Osteoblast (primary cell): ENCODE data around the gene RHBDF1. TPM values are rescaled to one million over a fixed set of nuclear protein-coding genes. Genes with fewer than 3 reads are reported as not detected.
"Not testable (repeated sequence)": the region's sequence is repeated elsewhere in the genome, so short reads cannot be mapped to it uniquely, and the experiment has no call there.

Experiments used
- DNase-seq: peaks from one replicate; pipeline ENCODE4 v3.0.0; 2011; ENCODE audit warnings: low spot score, mixed read lengths; ENCODE audit not compliant: insufficient read length; ENCODE audit errors: missing footprints
- H2AFZ ChIP-seq: 2 replicates; pipeline ENCODE4 v1.6.0; 2011; ENCODE audit warnings: mild to moderate bottlenecking, low read length
- H3K27ac ChIP-seq: 2 replicates; pipeline ENCODE4 v1.5.1; 2011; ENCODE audit warnings: mild to moderate bottlenecking, low read depth, low read length, moderate library complexity
- H3K27me3 ChIP-seq: 2 replicates; pipeline ENCODE4 v1.6.0; 2012; ENCODE audit warnings: mild to moderate bottlenecking, control low read depth, inconsistent platforms, low read length, moderate library complexity; ENCODE audit not compliant: insufficient read depth
- H3K36me3 ChIP-seq: 2 replicates; pipeline ENCODE4 v1.5.1; 2011; ENCODE audit warnings: mild to moderate bottlenecking, low read length, control low read depth, moderate library complexity; ENCODE audit not compliant: insufficient read depth
- H3K4me1 ChIP-seq: 2 replicates; pipeline ENCODE4 v1.5.1; 2011; ENCODE audit warnings: mild to moderate bottlenecking, low read length, control low read depth, moderate library complexity; ENCODE audit not compliant: insufficient read depth
- H3K4me2 ChIP-seq: 2 replicates; pipeline ENCODE4 v1.6.0; 2011; ENCODE audit warnings: mild to moderate bottlenecking, low read length; ENCODE audit not compliant: insufficient read depth
- H3K4me3 ChIP-seq: fragments of 200-600 bp; sonication (generic); 3 replicates; pipeline ENCODE4 v1.5.1; 2012; ENCODE audit warnings: mild to moderate bottlenecking, low read length, inconsistent platforms; ENCODE audit not compliant: insufficient read depth
- H3K79me2 ChIP-seq: 2 replicates; pipeline ENCODE4 v1.6.0; 2012; ENCODE audit warnings: mild to moderate bottlenecking, low read length, control low read depth, inconsistent platforms; ENCODE audit not compliant: insufficient read depth
- H3K9me3 ChIP-seq: 2 replicates; pipeline ENCODE4 v1.5.1; 2011; ENCODE audit warnings: low read depth, low read length, control low read depth
- H4K20me1 ChIP-seq: 2 replicates; pipeline ENCODE4 v1.6.0; 2012; ENCODE audit warnings: mild to moderate bottlenecking, low read length, control low read depth; ENCODE audit not compliant: insufficient read depth
- CTCF ChIP-seq: IDR thresholded peaks from 2 replicates; pipeline ENCODE4 v1.5.1; 2011; ENCODE audit warnings: mild to moderate bottlenecking, low read depth, low read length, moderate library complexity; ENCODE audit errors: extremely low read depth
- total RNA-seq: library from RNA; depleted of rRNA; stranded (reverse); fragments of >200 nt; gene quantifications from 2 replicates; pipeline ENCODE4 v1.2.3, GENCODE V29; 2012

The RHBDF1 gene
- total RNA-seq, 1 donor, result 32.2 TPM

- Histone ChIP-seq H3K79me2 (peaks cover 19% of the 10 kb centered on the region), H3K9me3 (no peaks in the 10 kb centered on the region), H3K27ac (no peak overlapping the region), H3K4me2 (no peak overlapping the region), H3K4me3 (no peak overlapping the region), H4K20me1 (peaks cover 5% of the 10 kb centered on the region), H3K36me3 (peaks cover 28% of the 10 kb centered on the region), H3K27me3 (no peaks in the 10 kb centered on the region), H3K4me1 (peaks cover 6% of the 10 kb centered on the region), H2AFZ (no peak overlapping the region)
- DNase-seq, result no peak
- no peak for TF ChIP-seq CTCF
Observed at GRCh38 chr16:50769-51591, 21.5 kb downstream of the RHBDF1 start.

GRCh38 chr16:47234-47633 lies 25.2 kb downstream of the RHBDF1 start:
- no peaks in the 10 kb centered on the region for H3K4me1 ChIP-seq
- H3K27me3 ChIP-seq, result no peaks in the 10 kb centered on the region
- H3K27ac ChIP-seq, result no peak overlapping the region
- H3K79me2 ChIP-seq, result peaks cover 12% of the 10 kb centered on the region
- no peak overlapping the region for H3K4me3 ChIP-seq
- H3K4me2 ChIP-seq, result no peak overlapping the region
- H4K20me1 ChIP-seq, result peaks cover 3% of the 10 kb centered on the region
- H2AFZ ChIP-seq, result no peak overlapping the region
- TF ChIP-seq CTCF, result no peak
- H3K36me3 ChIP-seq, result peaks cover 26% of the 10 kb centered on the region
- no peak for DNase-seq
- no peaks in the 10 kb centered on the region for H3K9me3 ChIP-seq

- H3K36me3 ChIP-seq, result peaks cover 26% of the 10 kb centered on the region
- H2AFZ ChIP-seq, H3K4me1 ChIP-seq, H3K79me2 ChIP-seq, H3K27ac ChIP-seq, H3K4me2 ChIP-seq, DNase-seq, H3K4me3 ChIP-seq, H3K27me3 ChIP-seq, H3K9me3 ChIP-seq, H4K20me1 ChIP-seq: not testable (repeated sequence)
Observed at GRCh38 chr16:46510-46909, 25.9 kb downstream of the RHBDF1 start.

DNA sequence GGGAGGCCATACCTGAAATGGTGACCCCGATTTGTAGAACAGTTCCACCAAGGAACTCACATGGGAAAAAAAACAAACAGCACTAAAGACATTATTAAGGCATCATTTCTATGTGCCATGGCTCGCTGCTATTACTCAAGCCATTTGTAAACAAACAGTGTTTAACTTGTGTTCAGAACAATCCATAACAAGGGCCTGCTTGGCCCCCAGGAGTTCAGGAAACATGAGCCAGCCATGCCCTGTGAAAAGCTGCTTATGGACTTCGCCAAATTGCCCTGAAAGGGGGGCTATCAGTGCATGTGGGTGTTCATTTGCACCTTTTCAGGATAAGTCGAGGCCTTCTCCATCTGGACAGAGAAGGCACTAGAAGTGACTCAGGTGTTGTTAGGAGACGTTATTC lies 27.0 kb downstream of the RHBDF1 start:
- Histone ChIP-seq H2AFZ (no peak overlapping the region), H4K20me1 (no peaks in the 10 kb centered on the region), H3K27me3 (no peaks in the 10 kb centered on the region), H3K4me1 (no peaks in the 10 kb centered on the region), H3K36me3 (peaks cover 19% of the 10 kb centered on the region), H3K79me2 (no peaks in the 10 kb centered on the region), H3K4me3 (no peak overlapping the region), H3K9me3 (no peaks in the 10 kb centered on the region), H3K4me2 (no peak overlapping the region), H3K27ac (no peak overlapping the region)
- TF ChIP-seq CTCF, result no peak
- no peak for DNase-seq
